ENCODE measurements around the gene STARD10. TPM values are rescaled to one million over a fixed set of nuclear protein-coding genes. Genes with fewer than 3 reads are reported as not detected.

STARD10 gene
- total and polyA plus RNA-seq, 9 of the 15 experiments (the other 6 are each of a cell fraction or from before 2014, with no cell fraction given): 0.15 to 52.9 (median 32.3) TPM

DNA sequence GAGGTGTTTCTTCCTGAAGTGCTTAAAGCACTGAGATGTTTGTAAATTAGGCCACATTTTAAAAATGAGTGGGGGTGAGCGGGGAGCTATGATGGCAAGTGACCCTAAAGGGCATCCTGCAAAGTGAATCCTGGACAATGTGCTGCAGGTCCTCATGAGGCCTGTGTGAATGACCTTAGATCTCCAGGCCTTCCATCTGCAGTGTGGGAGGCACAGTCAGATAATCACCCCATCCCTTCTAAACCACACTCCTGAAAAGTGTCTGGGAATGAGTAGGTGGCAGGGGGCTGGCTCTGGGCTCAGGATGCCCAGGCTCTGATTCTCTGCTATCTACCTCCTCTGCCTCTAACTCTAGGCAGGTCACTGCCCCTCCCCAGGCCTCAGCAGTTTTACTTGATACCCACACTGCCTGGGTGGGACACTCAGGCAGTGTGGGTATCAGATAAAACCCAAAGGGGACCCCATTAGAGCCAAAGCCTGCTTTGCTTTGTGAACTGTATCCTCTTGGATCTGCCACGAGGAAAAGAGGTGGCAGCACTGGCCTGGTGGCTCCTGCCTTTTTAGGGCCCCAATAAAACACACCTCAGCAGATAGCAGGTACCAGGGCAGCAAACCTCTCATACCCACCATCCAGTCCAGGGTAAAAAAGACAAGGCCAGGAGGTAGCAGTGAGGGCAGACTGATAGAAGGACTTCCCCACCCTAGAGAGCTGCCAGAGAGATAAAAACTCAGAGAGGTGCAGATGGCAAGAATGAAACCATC lies 10.5 kb downstream of the STARD10 start (continued):
- TF ChIP-seq NFE2L1 (tag; IDR thresholded peaks at IDR 0.05; ENCODE audit: borderline replicate concordance, low read depth): no peak

DNA sequence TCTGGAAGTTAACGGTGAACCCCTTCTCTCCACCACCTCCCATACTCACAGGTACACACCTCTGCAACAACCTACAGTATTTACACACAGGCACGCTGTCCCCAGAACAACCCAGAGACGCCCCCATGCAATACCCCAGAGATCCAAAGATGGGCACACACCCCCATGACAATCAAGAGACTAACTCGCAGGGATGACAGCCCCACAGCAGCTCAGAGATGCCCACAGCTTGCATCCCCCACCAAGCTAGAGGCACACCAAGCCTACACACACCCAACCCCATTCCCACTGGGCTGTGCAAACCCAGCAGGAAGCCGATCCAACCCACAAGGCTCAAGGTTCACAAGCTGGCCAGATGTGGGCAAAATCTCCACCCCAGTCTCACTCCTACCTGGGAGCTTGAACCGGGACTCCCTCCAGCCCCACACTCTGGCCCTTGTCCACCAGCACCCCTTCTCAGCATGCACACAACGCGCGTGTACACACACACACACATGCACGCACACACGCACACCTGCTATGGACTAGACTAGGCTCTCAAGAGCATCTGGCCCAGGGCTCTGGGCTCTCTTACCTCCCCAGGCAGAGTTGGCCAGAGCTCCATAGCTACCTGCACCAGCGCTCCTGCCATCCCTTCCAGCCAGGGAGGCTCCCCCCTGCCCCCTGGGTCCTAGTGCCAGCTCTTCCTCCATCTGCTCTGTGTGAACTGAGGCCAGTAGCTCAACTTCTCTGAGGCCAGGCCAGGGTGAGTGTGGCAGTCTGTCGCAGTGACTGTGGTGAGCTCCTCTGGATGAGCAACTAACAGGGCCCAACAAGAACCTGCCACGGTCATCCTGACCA lies 11.5 kb downstream of the STARD10 start:
- Histone ChIP-seq H3K4me1 (replicated peaks in 1 of 2; ENCODE audit: control insufficient read depth in 2 of 2, insufficient read depth in 2 of 2, low read length in 2 of 2) (peaks cover 65 to 68% of the 10 kb centered on the region in 2 experiments), H3K4me2 (ENCODE audit: insufficient read depth, low read length) (peak overlapping the region; percentile 72), H3K9ac (ENCODE audit: insufficient read depth in 1 of 2, low read depth in 2 of 2, low read length in 2 of 2) (peak overlapping the region in 1 of 2 experiments; percentile 15; a peak in 2 of 4 replicates), H3K9me3 (replicated peaks; ENCODE audit: control insufficient read depth, insufficient read depth, low read depth, low read length) (no peaks in the 10 kb centered on the region), H2AFZ (ENCODE audit: low read depth, low read length) (peak overlapping the region; percentile 57; the same call in 1 of the 2 replicates), H3K79me2 (ENCODE audit: control insufficient read depth, insufficient read depth, low read length) (peaks cover 8% of the 10 kb centered on the region; the same call in 2 of the 3 replicates), H3K4me3 (peak overlapping the region; percentile 43; the same call in 1 of the 2 replicates), H3K9me1 (ENCODE audit: control insufficient read depth, insufficient read depth, low read length) (no peaks in the 10 kb centered on the region), H4K20me1 (replicated peaks; ENCODE audit: control insufficient read depth, insufficient read depth, low read length) (no peaks in the 10 kb centered on the region), H3K27ac (ENCODE audit: extremely low read depth, low read depth, low read length) (no peak overlapping the region), H3K27me3 (ENCODE audit: control insufficient read depth in 2 of 2, insufficient read depth in 2 of 2, low read length in 2 of 2) (no peaks in the 10 kb centered on the region), H3K36me3 (ENCODE audit: control insufficient read depth, insufficient read depth, low read length) (0 out of 3 replicates have a peak, but pooled peaks cover 6% of the 10 kb centered on the region)
- POLR2A ChIA-PET: interaction anchor here (0.6 to 1.5 kb wide), 5 partner anchors 8 to 40 kb away, joined by 3 to 8 read pairs (median 3); partner anchors contain the start of gene STARD10
- DNase-seq (ENCODE audit: extremely low read depth in 1 of 4, low spot score in 3 of 4) (no peak), FAIRE-seq (no peak), ATAC-seq (peak; percentile 9)
- in situ Hi-C loops (cut with MboI): no loop called here
- CTCF ChIA-PET (ENCODE audit: low intra/inter-chr PET ratio): no interaction called here
- intact Hi-C loops (cut with micrococcal nuclease): no loop called here
- no TSS peak for BruUV-seq (replicated peaks)
- 56% methylated on average over 14 of the region's 14 CpGs for WGBS (ENCODE audit: insufficient coverage, low coverage, missing lambda C conversion rate)
- TF ChIP-seq, protein P1, sequence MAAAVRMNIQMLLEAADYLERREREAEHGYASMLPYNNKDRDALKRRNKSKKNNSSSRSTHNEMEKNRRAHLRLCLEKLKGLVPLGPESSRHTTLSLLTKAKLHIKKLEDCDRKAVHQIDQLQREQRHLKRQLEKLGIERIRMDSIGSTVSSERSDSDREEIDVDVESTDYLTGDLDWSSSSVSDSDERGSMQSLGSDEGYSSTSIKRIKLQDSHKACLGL (CRISPR knock-in tag; IDR thresholded peaks at IDR 0.05; ENCODE audit: borderline replicate concordance, poor library complexity, severe bottlenecking): no peak
- TF ChIP-seq, protein P2, sequence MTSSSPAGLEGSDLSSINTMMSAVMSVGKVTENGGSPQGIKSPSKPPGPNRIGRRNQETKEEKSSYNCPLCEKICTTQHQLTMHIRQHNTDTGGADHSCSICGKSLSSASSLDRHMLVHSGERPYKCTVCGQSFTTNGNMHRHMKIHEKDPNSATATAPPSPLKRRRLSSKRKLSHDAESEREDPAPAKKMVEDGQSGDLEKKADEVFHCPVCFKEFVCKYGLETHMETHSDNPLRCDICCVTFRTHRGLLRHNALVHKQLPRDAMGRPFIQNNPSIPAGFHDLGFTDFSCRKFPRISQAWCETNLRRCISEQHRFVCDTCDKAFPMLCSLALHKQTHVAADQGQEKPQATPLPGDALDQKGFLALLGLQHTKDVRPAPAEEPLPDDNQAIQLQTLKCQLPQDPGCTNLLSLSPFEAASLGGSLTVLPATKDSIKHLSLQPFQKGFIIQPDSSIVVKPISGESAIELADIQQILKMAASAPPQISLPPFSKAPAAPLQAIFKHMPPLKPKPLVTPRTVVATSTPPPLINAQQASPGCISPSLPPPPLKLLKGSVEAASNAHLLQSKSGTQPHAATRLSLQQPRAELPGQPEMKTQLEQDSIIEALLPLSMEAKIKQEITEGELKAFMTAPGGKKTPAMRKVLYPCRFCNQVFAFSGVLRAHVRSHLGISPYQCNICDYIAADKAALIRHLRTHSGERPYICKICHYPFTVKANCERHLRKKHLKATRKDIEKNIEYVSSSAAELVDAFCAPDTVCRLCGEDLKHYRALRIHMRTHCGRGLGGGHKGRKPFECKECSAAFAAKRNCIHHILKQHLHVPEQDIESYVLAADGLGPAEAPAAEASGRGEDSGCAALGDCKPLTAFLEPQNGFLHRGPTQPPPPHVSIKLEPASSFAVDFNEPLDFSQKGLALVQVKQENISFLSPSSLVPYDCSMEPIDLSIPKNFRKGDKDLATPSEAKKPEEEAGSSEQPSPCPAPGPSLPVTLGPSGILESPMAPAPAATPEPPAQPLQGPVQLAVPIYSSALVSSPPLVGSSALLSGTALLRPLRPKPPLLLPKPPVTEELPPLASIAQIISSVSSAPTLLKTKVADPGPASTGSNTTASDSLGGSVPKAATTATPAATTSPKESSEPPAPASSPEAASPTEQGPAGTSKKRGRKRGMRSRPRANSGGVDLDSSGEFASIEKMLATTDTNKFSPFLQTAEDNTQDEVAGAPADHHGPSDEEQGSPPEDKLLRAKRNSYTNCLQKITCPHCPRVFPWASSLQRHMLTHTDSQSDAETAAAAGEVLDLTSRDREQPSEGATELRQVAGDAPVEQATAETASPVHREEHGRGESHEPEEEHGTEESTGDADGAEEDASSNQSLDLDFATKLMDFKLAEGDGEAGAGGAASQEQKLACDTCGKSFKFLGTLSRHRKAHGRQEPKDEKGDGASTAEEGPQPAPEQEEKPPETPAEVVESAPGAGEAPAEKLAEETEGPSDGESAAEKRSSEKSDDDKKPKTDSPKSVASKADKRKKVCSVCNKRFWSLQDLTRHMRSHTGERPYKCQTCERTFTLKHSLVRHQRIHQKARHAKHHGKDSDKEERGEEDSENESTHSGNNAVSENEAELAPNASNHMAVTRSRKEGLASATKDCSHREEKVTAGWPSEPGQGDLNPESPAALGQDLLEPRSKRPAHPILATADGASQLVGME (CRISPR knock-in tag; IDR thresholded peaks at IDR 0.05): no peak
- TF ChIP-seq GATAD2B (IDR thresholded peaks at IDR 0.05; ENCODE audit: borderline replicate concordance) (no peak), FOXA1 (IDR thresholded peaks at IDR 0.05; ENCODE audit: borderline replicate concordance) (no peak), MLX (CRISPR knock-in tag; conservative IDR thresholded peaks at IDR 0.05) (no peak), XRCC4 (IDR thresholded peaks at IDR 0.05; ENCODE audit: extremely low read depth, insufficient read depth, insufficient read length) (no peak), ZNF384 (IDR thresholded peaks at IDR 0.05; ENCODE audit: low read depth, low read length) (no peak)

Measured in K562 (cell line).